Activated T-helper 2 cell treated with anti-CD3 and anti-CD28 coated beads, Interferon-gamma antibody, Interleukin-2, Interleukin-4, amounts not matched to agents 10 μg/mL and 5 μg/mL and 100 μg/mL, durations not matched to agents 14 hours and 24 hours and 36 hours (primary cell): ENCODE measurements around the gene C2orf80. TPM values are rescaled to one million over a fixed set of nuclear protein-coding genes. Genes with fewer than 3 reads are reported as not detected.

Source experiments
- DNase-seq: peaks from one replicate; pipeline ENCODE4 v3.0.0; 2021; ENCODE audit warnings: low spot score
- H3K27ac Mint-ChIP-seq: one replicate; pipeline ENCODE4 v1.8.0; 2021; ENCODE audit warnings: mixed read lengths
- H3K27me3 Mint-ChIP-seq: one replicate; pipeline ENCODE4 v1.8.0; 2021; ENCODE audit warnings: low read depth, mixed read lengths
- H3K36me3 Mint-ChIP-seq: one replicate; pipeline ENCODE4 v1.8.0; 2021; ENCODE audit warnings: low read depth, mixed read lengths
- H3K4me1 Mint-ChIP-seq: one replicate; pipeline ENCODE4 v1.8.0; 2021; ENCODE audit warnings: low read depth, mixed read lengths
- H3K4me3 Mint-ChIP-seq: one replicate; pipeline ENCODE4 v1.8.0; 2021; ENCODE audit warnings: low read depth, mild to moderate bottlenecking, moderate library complexity, mixed read lengths
- H3K9me3 Mint-ChIP-seq: one replicate; pipeline ENCODE4 v1.8.0; 2021; ENCODE audit warnings: mixed read lengths
- intact Hi-C: fragments of 100-400 bp; cut with micrococcal nuclease; formaldehyde crosslinking; loops from one replicate; pipeline ENCODE4 v1.15.1; 2023
- total RNA-seq: library from RNA; stranded (reverse); gene quantifications from 2 replicates; pipeline ENCODE4 v1.2.3, GENCODE V29; 2022

Gene C2orf80
- total RNA-seq, 1 donor from 2014 or later, result not detected

- no peak overlapping the region for H3K27ac Mint-ChIP-seq
- H3K4me1 Mint-ChIP-seq, result peaks cover 3% of the 10 kb centered on the region
- peaks cover 8% of the 10 kb centered on the region for H3K27me3 Mint-ChIP-seq
- H3K4me3 Mint-ChIP-seq, result no peak overlapping the region
- intact Hi-C loops, result loop anchor here (10.0 kb wide), 1 partner anchor 1033 kb away; no protein-coding TSS in a partner anchor
- no peaks in the 10 kb centered on the region for H3K9me3 Mint-ChIP-seq
- no peaks in the 10 kb centered on the region for H3K36me3 Mint-ChIP-seq
- DNase-seq, result no peak
Observed at GRCh38 chr2:208172125-208172524, 17.7 kb downstream of the C2orf80 start.

GRCh38 chr2:208164951-208165755 is 24.7 kb downstream of the C2orf80 start:
- Mint-ChIP-seq H3K36me3 (no peaks in the 10 kb centered on the region), H3K4me3 (no peak overlapping the region), H3K9me3 (no peaks in the 10 kb centered on the region), H3K27me3 (peaks cover 15% of the 10 kb centered on the region), H3K27ac (no peak overlapping the region), H3K4me1 (no peaks in the 10 kb centered on the region)
- intact Hi-C loops, result no loop called here
- DNase-seq, result no peak

GRCh38 chr2:208163489-208163888 is 26.3 kb downstream of the C2orf80 start, which contains the start of gene CRYGA:
Gene CRYGA (minus strand): TSS chr2:208163589. CDS start chr2:208163556, 33 bp downstream.
- no peaks in the 10 kb centered on the region for H3K36me3 Mint-ChIP-seq
- intact Hi-C loops, result no loop called here
- H3K4me3 Mint-ChIP-seq, result no peak within 1 kb of the TSS
- DNase-seq, result no peak
- no peak within 1 kb of the TSS for H3K27ac Mint-ChIP-seq
- H3K9me3 Mint-ChIP-seq, result no peaks in the 10 kb centered on the region
- H3K4me1 Mint-ChIP-seq, result no peaks in the 10 kb centered on the region
- H3K27me3 Mint-ChIP-seq, result peaks cover 13% of the 10 kb centered on the region

- Mint-ChIP-seq H3K27ac (no peak overlapping the region), H3K4me1 (no peaks in the 10 kb centered on the region), H3K27me3 (peaks cover 7% of the 10 kb centered on the region), H3K36me3 (no peaks in the 10 kb centered on the region), H3K9me3 (no peaks in the 10 kb centered on the region), H3K4me3 (no peak overlapping the region)
- intact Hi-C loops, result no loop called here
- DNase-seq, result no peak
Observed at GRCh38 chr2:208156439-208156838, 33.4 kb downstream of the C2orf80 start.

GRCh38 chr2:208153156-208153555 is 36.7 kb downstream of the C2orf80 start:
- no peaks in the 10 kb centered on the region for H3K36me3 Mint-ChIP-seq

GRCh38 chr2:208150956-208151355 is 38.9 kb downstream of the C2orf80 start:
- Mint-ChIP-seq H3K27me3 (peaks cover 16% of the 10 kb centered on the region), H3K27ac (no peak overlapping the region), H3K4me3 (no peak overlapping the region), H3K4me1 (no peaks in the 10 kb centered on the region), H3K36me3 (no peaks in the 10 kb centered on the region), H3K9me3 (no peaks in the 10 kb centered on the region)
- DNase-seq, result no peak
- intact Hi-C loops, result no loop called here

More at GRCh38 chr2:208153156-208153555, 36.7 kb downstream of the C2orf80 start:
- H3K27me3 Mint-ChIP-seq, result peaks cover 17% of the 10 kb centered on the region
- no peaks in the 10 kb centered on the region for H3K4me1 Mint-ChIP-seq
- no peak for DNase-seq
- no peak overlapping the region for H3K27ac Mint-ChIP-seq
- H3K9me3 Mint-ChIP-seq, result no peaks in the 10 kb centered on the region
- intact Hi-C loops, result no loop called here
- H3K4me3 Mint-ChIP-seq, result no peak overlapping the region

- H3K9me3 Mint-ChIP-seq, result no peaks in the 10 kb centered on the region
- H3K27me3 Mint-ChIP-seq, result peaks cover 14% of the 10 kb centered on the region
- no peak overlapping the region for H3K27ac Mint-ChIP-seq
- H3K4me3 Mint-ChIP-seq, result no peak overlapping the region
- H3K4me1 Mint-ChIP-seq, result no peaks in the 10 kb centered on the region
- no peak for DNase-seq
- intact Hi-C loops, result no loop called here
- H3K36me3 Mint-ChIP-seq, result no peaks in the 10 kb centered on the region
Observed at GRCh38 chr2:208150094-208150493, 39.7 kb downstream of the C2orf80 start.

- Mint-ChIP-seq H3K4me3 (no peak overlapping the region), H3K27me3 (peaks cover 14% of the 10 kb centered on the region), H3K4me1 (no peaks in the 10 kb centered on the region), H3K36me3 (no peaks in the 10 kb centered on the region), H3K27ac (no peak overlapping the region), H3K9me3 (no peaks in the 10 kb centered on the region)
- intact Hi-C loops, result loop anchor here (5.0 kb wide), 1 partner anchor 1762 kb away; no protein-coding TSS in a partner anchor
- no peak for DNase-seq
Observed at GRCh38 chr2:208148803-208149202, 41.0 kb downstream of the C2orf80 start.

- Mint-ChIP-seq H3K27me3 (peaks cover 14% of the 10 kb centered on the region), H3K9me3 (no peaks in the 10 kb centered on the region), H3K4me3 (no peak overlapping the region), H3K4me1 (no peaks in the 10 kb centered on the region), H3K27ac (no peak overlapping the region), H3K36me3 (no peaks in the 10 kb centered on the region)
- intact Hi-C loops, result loop anchor here (5.0 kb wide), 1 partner anchor 1760 kb away; no protein-coding TSS in a partner anchor
- no peak for DNase-seq
Observed at GRCh38 chr2:208147759-208148158, 42.1 kb downstream of the C2orf80 start.

- Mint-ChIP-seq H3K27ac (no peak overlapping the region), H3K36me3 (no peaks in the 10 kb centered on the region), H3K27me3 (peaks cover 10% of the 10 kb centered on the region), H3K4me1 (no peaks in the 10 kb centered on the region), H3K4me3 (no peak overlapping the region), H3K9me3 (no peaks in the 10 kb centered on the region)
- no peak for DNase-seq
- intact Hi-C loops, result loop anchor here (5.0 kb wide), 1 partner anchor 1760 kb away; no protein-coding TSS in a partner anchor
Observed at GRCh38 chr2:208147008-208147407, 42.8 kb downstream of the C2orf80 start.

GRCh38 chr2:208146006-208146405 is 43.8 kb downstream of the C2orf80 start, which contains the start of gene CRYGB:
Gene CRYGB (minus strand): TSS chr2:208146158. CDS start chr2:208146120, 38 bp downstream.
- Mint-ChIP-seq H3K4me1 (no peaks in the 10 kb centered on the region), H3K9me3 (no peaks in the 10 kb centered on the region), H3K27ac (no peak within 1 kb of the TSS), H3K27me3 (peaks cover 8% of the 10 kb centered on the region), H3K36me3 (no peaks in the 10 kb centered on the region), H3K4me3 (no peak within 1 kb of the TSS)
- intact Hi-C loops, result loop anchor here (5.0 kb wide), 1 partner anchor 1759 kb away; no protein-coding TSS in a partner anchor
- no peak for DNase-seq

GRCh38 chr2:208142925-208143799 is 46.7 kb downstream of the C2orf80 start:
- Mint-ChIP-seq H3K36me3 (no peaks in the 10 kb centered on the region), H3K27me3 (no peaks in the 10 kb centered on the region), H3K4me3 (no peak overlapping the region), H3K27ac (no peak overlapping the region), H3K9me3 (no peaks in the 10 kb centered on the region), H3K4me1 (no peaks in the 10 kb centered on the region)
- DNase-seq, result no peak
- intact Hi-C loops, result no loop called here
